ENCODE results near the gene ZNF440. TPM values are rescaled to one million over a fixed set of nuclear protein-coding genes. Genes with fewer than 3 reads are reported as not detected.

The ZNF440 gene
- total RNA-seq, 1 donor from 2014 or later, result 25.8 TPM

DNA sequence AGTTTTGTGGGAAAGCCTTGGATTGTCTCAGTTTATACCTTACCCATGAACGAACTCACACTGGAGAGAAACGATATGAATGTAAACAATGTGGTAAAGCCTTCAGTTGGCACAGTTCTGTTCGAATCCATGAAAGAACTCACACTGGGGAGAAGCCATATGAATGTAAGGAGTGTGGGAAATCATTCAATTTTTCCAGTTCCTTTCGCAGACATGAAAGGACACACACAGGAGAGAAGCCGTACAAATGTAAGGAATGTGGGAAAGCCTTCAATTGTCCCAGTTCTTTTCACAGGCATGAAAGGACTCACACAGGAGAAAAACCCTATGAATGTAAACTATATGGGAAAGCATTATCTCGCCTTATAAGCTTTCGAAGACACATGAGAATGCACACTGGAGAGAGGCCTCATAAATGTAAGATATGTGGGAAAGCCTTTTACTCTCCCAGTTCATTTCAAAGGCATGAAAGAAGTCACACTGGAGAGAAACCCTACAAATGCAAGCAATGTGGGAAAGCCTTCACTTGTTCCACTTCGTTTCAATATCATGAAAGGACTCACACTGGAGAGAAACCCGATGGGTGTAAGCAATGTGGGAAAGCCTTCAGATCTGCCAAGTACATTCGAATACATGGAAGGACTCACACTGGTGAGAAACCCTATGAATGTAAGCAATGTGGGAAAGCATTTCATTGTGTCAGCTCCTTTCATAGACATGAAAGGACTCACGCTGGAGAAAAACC lies 7.5 kb upstream of the ZNF440 start:
- Mint-ChIP-seq H3K27me3 (ENCODE audit: insufficient read depth, low read depth) (no peaks in the 10 kb centered on the region), H3K27ac (no peak overlapping the region), H3K36me3 (peaks cover 68% of the 10 kb centered on the region), H3K9me3 (peaks cover 75% of the 10 kb centered on the region), H3K4me1 (no peaks in the 10 kb centered on the region), H3K4me3 (no peak overlapping the region)
- peaks cover 33% of the 10 kb centered on the region for H3K9me3 ChIP-seq (ENCODE audit: low read depth)
- H3K4me1 ChIP-seq, result no peaks in the 10 kb centered on the region
- no peak overlapping the region for H3K4me3 ChIP-seq
- no peak overlapping the region for H3K27ac ChIP-seq
- H4K20me1 ChIP-seq (ENCODE audit: low read depth), result no peaks in the 10 kb centered on the region
- no peak overlapping the region for H3K4me2 ChIP-seq
- H3K36me3 ChIP-seq, result peaks cover 11% of the 10 kb centered on the region
- DNase-seq (ENCODE audit: low spot score), result no peak
- no peak overlapping the region for H3K9ac ChIP-seq
- no peaks in the 10 kb centered on the region for H3F3A ChIP-seq (ENCODE audit: low read depth)
- no peaks in the 10 kb centered on the region for H3K27me3 ChIP-seq
- no peaks in the 10 kb centered on the region for H3K79me2 ChIP-seq (ENCODE audit: low read depth)
- TF ChIP-seq, protein P1, sequence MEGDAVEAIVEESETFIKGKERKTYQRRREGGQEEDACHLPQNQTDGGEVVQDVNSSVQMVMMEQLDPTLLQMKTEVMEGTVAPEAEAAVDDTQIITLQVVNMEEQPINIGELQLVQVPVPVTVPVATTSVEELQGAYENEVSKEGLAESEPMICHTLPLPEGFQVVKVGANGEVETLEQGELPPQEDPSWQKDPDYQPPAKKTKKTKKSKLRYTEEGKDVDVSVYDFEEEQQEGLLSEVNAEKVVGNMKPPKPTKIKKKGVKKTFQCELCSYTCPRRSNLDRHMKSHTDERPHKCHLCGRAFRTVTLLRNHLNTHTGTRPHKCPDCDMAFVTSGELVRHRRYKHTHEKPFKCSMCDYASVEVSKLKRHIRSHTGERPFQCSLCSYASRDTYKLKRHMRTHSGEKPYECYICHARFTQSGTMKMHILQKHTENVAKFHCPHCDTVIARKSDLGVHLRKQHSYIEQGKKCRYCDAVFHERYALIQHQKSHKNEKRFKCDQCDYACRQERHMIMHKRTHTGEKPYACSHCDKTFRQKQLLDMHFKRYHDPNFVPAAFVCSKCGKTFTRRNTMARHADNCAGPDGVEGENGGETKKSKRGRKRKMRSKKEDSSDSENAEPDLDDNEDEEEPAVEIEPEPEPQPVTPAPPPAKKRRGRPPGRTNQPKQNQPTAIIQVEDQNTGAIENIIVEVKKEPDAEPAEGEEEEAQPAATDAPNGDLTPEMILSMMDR (IDR thresholded peaks at IDR 0.05), result no peak
- TF ChIP-seq EZH2phosphoT487 (IDR thresholded peaks at IDR 0.05), result no peak
- no peak for TF ChIP-seq EZH2 (IDR thresholded peaks at IDR 0.05)
- no peak overlapping the region for H2AFZ ChIP-seq (replicated peaks)

DNA sequence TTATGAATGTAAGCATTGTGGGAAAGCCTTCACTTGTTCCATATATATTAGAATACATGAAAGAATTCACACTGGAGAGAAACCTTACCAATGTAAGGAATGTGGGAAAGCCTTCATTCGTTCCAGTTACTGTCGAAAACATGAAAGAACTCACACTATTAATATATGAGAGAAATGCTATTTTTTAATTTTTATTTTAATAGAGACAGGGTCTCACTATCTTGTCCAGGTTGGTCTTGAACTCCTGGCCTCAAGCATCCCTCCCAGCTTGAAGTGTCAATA lies 7.0 kb upstream of the ZNF440 start:
- Mint-ChIP-seq H3K4me3 (no peak overlapping the region), H3K9me3 (peaks cover 75% of the 10 kb centered on the region), H3K36me3 (peaks cover 68% of the 10 kb centered on the region), H3K27me3 (ENCODE audit: insufficient read depth, low read depth) (no peaks in the 10 kb centered on the region), H3K27ac (no peak overlapping the region), H3K4me1 (no peaks in the 10 kb centered on the region)
- H4K20me1 ChIP-seq (ENCODE audit: low read depth), result no peaks in the 10 kb centered on the region
- no peak overlapping the region for H3K9ac ChIP-seq
- H3K27ac ChIP-seq, result no peak overlapping the region
- no peak overlapping the region for H3K4me2 ChIP-seq
- H3F3A ChIP-seq (ENCODE audit: low read depth), result no peaks in the 10 kb centered on the region
- TF ChIP-seq EZH2 (IDR thresholded peaks at IDR 0.05), result no peak
- no peak for TF ChIP-seq EZH2phosphoT487 (IDR thresholded peaks at IDR 0.05)
- TF ChIP-seq, protein P1 (IDR thresholded peaks at IDR 0.05), result no peak
- peaks cover 11% of the 10 kb centered on the region for H3K36me3 ChIP-seq
- peaks cover 33% of the 10 kb centered on the region for H3K9me3 ChIP-seq (ENCODE audit: low read depth)
- no peak for DNase-seq (ENCODE audit: low spot score)
- H3K27me3 ChIP-seq, result no peaks in the 10 kb centered on the region
- no peaks in the 10 kb centered on the region for H3K4me1 ChIP-seq
- H3K4me3 ChIP-seq, result no peak overlapping the region
- no peak overlapping the region for H2AFZ ChIP-seq (replicated peaks)
- no peaks in the 10 kb centered on the region for H3K79me2 ChIP-seq (ENCODE audit: low read depth)

DNA sequence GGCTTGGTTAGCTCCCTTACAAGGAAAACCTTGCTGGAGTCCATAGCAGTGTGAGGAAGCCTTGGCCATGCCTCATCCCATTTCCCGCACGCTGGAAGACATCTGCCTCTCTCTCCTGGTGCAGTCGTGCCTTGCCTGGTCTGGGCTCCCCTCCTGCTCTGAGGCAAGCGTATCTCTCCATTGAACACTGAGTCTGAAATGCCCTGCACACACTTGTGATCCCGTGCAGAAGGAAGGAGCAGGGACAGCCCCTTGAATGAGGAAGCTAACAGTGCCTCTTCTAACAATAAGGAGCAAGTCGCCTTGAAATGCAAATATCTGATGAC lies 407 bp upstream of the ZNF440 start:
- peak overlapping the region; percentile 93 for H3K4me2 ChIP-seq
- H3K4me3 ChIP-seq, result peak overlapping the region; percentile 93
- H3K27ac Mint-ChIP-seq, result peak overlapping the region; percentile 70
- DNase-seq (ENCODE audit: low spot score), result no peak
- H2AFZ ChIP-seq (replicated peaks), result peak overlapping the region; percentile 85
- peaks cover 11% of the 10 kb centered on the region for H3K79me2 ChIP-seq (ENCODE audit: low read depth)
- H3K4me3 Mint-ChIP-seq, result peak overlapping the region; percentile 93
- peaks cover 49% of the 10 kb centered on the region for H3K36me3 Mint-ChIP-seq
- no peak for TF ChIP-seq EZH2phosphoT487 (IDR thresholded peaks at IDR 0.05)
- TF ChIP-seq, protein P1 (IDR thresholded peaks at IDR 0.05), result no peak
- TF ChIP-seq EZH2 (IDR thresholded peaks at IDR 0.05), result no peak
- H3K27me3 Mint-ChIP-seq (ENCODE audit: insufficient read depth, low read depth), result no peaks in the 10 kb centered on the region
- peaks cover 3% of the 10 kb centered on the region for H3K9me3 ChIP-seq (ENCODE audit: low read depth)
- H4K20me1 ChIP-seq (ENCODE audit: low read depth), result no peaks in the 10 kb centered on the region
- peaks cover 8% of the 10 kb centered on the region for H3F3A ChIP-seq (ENCODE audit: low read depth)
- no peak overlapping the region for H3K27ac ChIP-seq
- H3K9ac ChIP-seq, result no peak overlapping the region
- H3K4me1 Mint-ChIP-seq, result peaks cover 12% of the 10 kb centered on the region
- H3K27me3 ChIP-seq, result peaks cover 9% of the 10 kb centered on the region
- no peaks in the 10 kb centered on the region for H3K4me1 ChIP-seq
- no peaks in the 10 kb centered on the region for H3K36me3 ChIP-seq
- peaks cover 62% of the 10 kb centered on the region for H3K9me3 Mint-ChIP-seq
